ENCODE results near the gene CROCC2.

The CROCC2 gene

DNA sequence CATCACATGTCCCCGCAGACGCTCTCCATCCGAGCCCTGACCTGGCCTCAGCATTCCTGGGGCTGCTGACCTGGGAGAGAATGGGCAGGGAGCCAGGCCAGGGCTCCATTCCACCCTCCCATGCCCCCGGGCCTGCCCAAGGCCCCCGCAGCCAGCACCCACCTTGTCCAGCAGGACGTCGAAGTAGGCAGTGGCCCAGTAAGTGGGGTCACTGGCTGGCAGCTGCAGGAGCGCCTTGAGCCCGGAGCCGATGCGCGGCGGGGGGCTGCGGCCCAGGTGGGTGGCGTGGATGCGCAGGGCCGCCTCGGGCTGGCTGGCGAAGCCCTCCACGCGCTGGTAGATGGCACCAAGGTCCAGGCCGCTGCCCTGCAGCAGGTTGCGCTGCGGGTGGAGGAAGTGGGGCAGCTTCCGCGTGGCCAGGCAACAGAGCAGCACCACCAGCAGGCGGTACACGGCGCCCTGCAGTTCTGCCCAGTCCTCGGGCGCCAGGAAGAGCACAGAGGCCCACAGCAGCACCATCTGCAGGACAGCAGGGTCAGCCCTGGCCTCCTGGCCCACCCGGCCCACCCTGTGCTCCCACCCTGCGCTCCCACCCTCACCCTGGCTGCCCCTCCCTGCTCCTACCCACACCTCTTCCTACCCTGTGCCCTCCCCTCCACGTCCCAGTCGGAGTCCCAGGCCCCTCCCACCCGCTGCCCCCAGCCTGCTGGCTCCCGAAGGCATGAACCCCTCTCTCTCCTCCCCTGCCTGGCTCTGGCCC, 17.8 kb upstream of the CROCC2 start:
- no peaks in the 10 kb centered on the region for H3K9me3 ChIP-seq (ENCODE audit: control insufficient read depth, insufficient read depth, low read length)
- no peaks in the 10 kb centered on the region for H4K20me1 ChIP-seq (ENCODE audit: control insufficient read depth, insufficient read depth, low read depth, low read length)
- H3K4me1 ChIP-seq (ENCODE audit: control insufficient read depth, low read length), result peaks cover 5% of the 10 kb centered on the region; the same call in 1 of the 2 replicates
- TF ChIP-seq EZH2phosphoT487 (IDR thresholded peaks at IDR 0.05; ENCODE audit: borderline replicate concordance, low read length) (no peak), CTCF (IDR thresholded peaks at IDR 0.05; ENCODE audit: low read depth, low read length, poor library complexity, severe bottlenecking) (no peak)
- H3K36me3 ChIP-seq (ENCODE audit: control insufficient read depth, low read length), result no peaks in the 10 kb centered on the region
- H3K27ac ChIP-seq (ENCODE audit: low read depth, low read length), result no peak overlapping the region
- no peak overlapping the region for H3K4me2 ChIP-seq (ENCODE audit: low read length)
- H3K27me3 ChIP-seq (ENCODE audit: control insufficient read depth, low read length), result no peaks in the 10 kb centered on the region
- no peaks in the 10 kb centered on the region for H3F3A ChIP-seq (ENCODE audit: control insufficient read depth, insufficient read depth)
- no peak overlapping the region for H3K4me3 ChIP-seq (ENCODE audit: low read length)
- no peaks in the 10 kb centered on the region for H3K79me2 ChIP-seq (ENCODE audit: control insufficient read depth, low read length)
- no peaks in the 10 kb centered on the region for H3K9me2 ChIP-seq (replicated peaks; ENCODE audit: control insufficient read depth, low read length)

DNA sequence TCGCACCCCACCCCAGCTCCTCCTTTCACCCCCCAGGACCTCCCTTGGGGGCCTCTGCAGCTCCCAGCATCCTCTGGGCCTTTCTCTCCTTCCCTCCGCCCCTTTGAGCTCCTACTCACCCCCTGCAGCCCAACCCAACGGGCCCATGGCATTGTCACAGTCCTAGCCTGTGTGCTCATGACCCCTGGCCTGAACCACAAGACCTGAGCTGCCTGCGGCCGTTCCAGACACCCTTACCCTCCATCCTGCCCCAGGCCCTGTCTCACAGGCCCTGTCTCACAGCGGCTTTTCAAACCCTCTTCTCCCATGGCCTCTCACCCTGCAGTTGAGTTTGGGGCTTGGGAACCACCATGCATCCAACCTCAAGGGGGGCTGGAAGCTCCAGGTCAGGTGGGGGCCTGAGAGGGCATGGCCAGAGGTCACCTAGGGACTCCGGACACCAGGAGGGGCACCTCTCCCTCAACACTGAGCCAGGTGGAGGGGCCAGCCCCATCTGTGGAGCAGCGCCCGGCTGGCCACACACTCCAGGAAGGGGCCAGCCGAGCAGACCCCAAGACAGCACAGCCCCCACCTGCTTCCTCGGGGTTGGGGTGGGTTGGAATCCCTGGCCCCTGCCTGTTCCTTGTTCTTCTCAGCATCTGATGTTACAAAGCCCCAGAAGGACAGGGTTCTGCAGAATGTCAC, 17.1 kb upstream of the CROCC2 start:
- Histone ChIP-seq H3K27me3 (ENCODE audit: control insufficient read depth, low read length) (no peaks in the 10 kb centered on the region), H3K4me1 (ENCODE audit: control insufficient read depth, low read length) (peaks cover 5% of the 10 kb centered on the region; the same call in 1 of the 2 replicates), H3K36me3 (ENCODE audit: control insufficient read depth, low read length) (no peaks in the 10 kb centered on the region), H3K79me2 (ENCODE audit: control insufficient read depth, low read length) (no peaks in the 10 kb centered on the region), H3K4me3 (ENCODE audit: low read length) (no peak overlapping the region), H3F3A (ENCODE audit: control insufficient read depth, insufficient read depth) (no peaks in the 10 kb centered on the region), H3K27ac (ENCODE audit: low read depth, low read length) (no peak overlapping the region), H3K9me2 (replicated peaks; ENCODE audit: control insufficient read depth, low read length) (no peaks in the 10 kb centered on the region), H4K20me1 (ENCODE audit: control insufficient read depth, insufficient read depth, low read depth, low read length) (no peaks in the 10 kb centered on the region), H3K9me3 (ENCODE audit: control insufficient read depth, insufficient read depth, low read length) (no peaks in the 10 kb centered on the region), H3K4me2 (ENCODE audit: low read length) (no peak overlapping the region)
- TF ChIP-seq CTCF (IDR thresholded peaks at IDR 0.05; ENCODE audit: low read depth, low read length, poor library complexity, severe bottlenecking), result no peak
- no peak for TF ChIP-seq EZH2phosphoT487 (IDR thresholded peaks at IDR 0.05; ENCODE audit: borderline replicate concordance, low read length)

GRCh38 chr2:240889601-240890560, 16.3 kb upstream of the CROCC2 start:
- Histone ChIP-seq H4K20me1 (ENCODE audit: control insufficient read depth, insufficient read depth, low read depth, low read length) (no peaks in the 10 kb centered on the region), H3K79me2 (ENCODE audit: control insufficient read depth, low read length) (no peaks in the 10 kb centered on the region), H3K9me3 (ENCODE audit: control insufficient read depth, insufficient read depth, low read length) (no peaks in the 10 kb centered on the region), H3K27me3 (ENCODE audit: control insufficient read depth, low read length) (no peaks in the 10 kb centered on the region), H3K27ac (ENCODE audit: low read depth, low read length) (no peak overlapping the region), H3K4me3 (ENCODE audit: low read length) (no peak overlapping the region), H3K9me2 (replicated peaks; ENCODE audit: control insufficient read depth, low read length) (no peaks in the 10 kb centered on the region), H3K4me2 (ENCODE audit: low read length) (no peak overlapping the region), H3K4me1 (ENCODE audit: control insufficient read depth, low read length) (peaks cover 5% of the 10 kb centered on the region; the same call in 1 of the 2 replicates), H3K36me3 (ENCODE audit: control insufficient read depth, low read length) (no peaks in the 10 kb centered on the region), H3F3A (ENCODE audit: control insufficient read depth, insufficient read depth) (no peaks in the 10 kb centered on the region)
- TF ChIP-seq CTCF (IDR thresholded peaks at IDR 0.05; ENCODE audit: low read depth, low read length, poor library complexity, severe bottlenecking) (no peak), EZH2phosphoT487 (IDR thresholded peaks at IDR 0.05; ENCODE audit: borderline replicate concordance, low read length) (no peak)
